Pancreas (tissue), 10 donors: ENCODE results near the gene IL21R. TPM values are rescaled to one million over a fixed set of nuclear protein-coding genes. Genes with fewer than 3 reads are reported as not detected.

Experiments
- ATAC-seq, 4 donors: fragments of 200-7000 bp; cut with Tn5 transposase; one replicate each; pipeline versions ENCODE4 v1.8.0 to v1.9.1; 2020; ENCODE audit warnings: mild to moderate bottlenecking in 4 of 4, moderate library complexity in 4 of 4
- DNase-seq, 6 donors: peaks; one replicate each; pipeline ENCODE4 v3.0.0-alpha.2; 2020
- FAIRE-seq: peaks from 2 replicates; lab custom pipeline; 2012; peaks lifted over from hg19 to GRCh38; lab: Jason Lieb, UNC
- H3K27ac ChIP-seq, 4 donors: fragments of 200-600 bp; sonication (generic); 1 replicate in 3 of 4; 2 replicates in 1 of 4; pipeline versions ENCODE4 v1.5.0 to v1.8.0; 2020
- H3K27me3 ChIP-seq, 4 donors: fragments of 200-600 bp; one replicate each; pipeline ENCODE4 v1.8.0; 2021
- H3K36me3 ChIP-seq, 3 donors: fragments of 200-600 bp; sonication (generic) in 1 of 3; one replicate each; pipeline versions ENCODE4 v1.5.0 to v1.8.0; 2020 to 2021
- H3K4me1 ChIP-seq, 3 donors: fragments of 200-600 bp; one replicate each; pipeline ENCODE4 v1.8.0; 2021
- H3K4me3 ChIP-seq, 4 donors: fragments of 200-600 bp; sonication (generic) in 2 of 4; one replicate each; pipeline versions ENCODE4 v1.5.0 to v1.8.0; 2020 to 2021
- H3K9me3 ChIP-seq, 4 donors: fragments of 200-600 bp; one replicate each; pipeline ENCODE4 v1.8.0; 2021
- CTCF ChIP-seq, 4 donors: fragments of 200-600 bp; sonication (generic) in 3 of 4; IDR thresholded peaks; one replicate each; pipeline versions ENCODE4 v1.5.0 to v1.8.0; 2021; ENCODE audit warnings: antibody characterized with exemption in 4 of 4
- WGBS, 2 donors: extraction: QIAGEN DNeasy Blood & Tissue Kit; methylation state at CpG; one replicate each; pipeline ENCODE4 v1.1.7; 2013; 5-methylcytosine and 5-hydroxymethylcytosine counted together
- intact Hi-C, 3 donors: fragments of 100-400 bp; cut with DNase I; formaldehyde crosslinking; loops; one replicate each; pipeline versions ENCODE4 v1.11.1 to v1.14.2; 2022
- polyA plus RNA-seq, 2 donors: library from polyadenylated mRNA; stranded (reverse); fragments of 200-250 nt; gene quantifications; one replicate each; pipeline ENCODE4 v1.2.3, GENCODE V29; 2013
- total RNA-seq, 6 donors: library from RNA; stranded (reverse); fragmentation: NEBNext Ultra II Directional in 4 of 6; extraction: Animal tissue kit (Norgen Biotek cat#: 25700) in 4 of 6; gene quantifications; one replicate each; pipeline versions ENCODE4 v1.2.1 to v1.2.4, GENCODE V29; 2021 to 2023
- donor health status: healthy with polysubstance abuse.
- donor health status: DM: no; HTN: no; CAD: no; lungs with moderate emphysema.
- donor health status: DM: no; HTN: no; CAD: no.
- donor health status: control.
- donor health status: control.
- donor health status: Bipolar disorder and iron deficiency.
- donor health status: DM: yes; HTN: yes; CAD: no.
- donor health status: DM: no; HTN: no; CAD: no.
- donor health status: DM: no; HTN: no; CAD: no.
- donor health status: DM: yes; HTN: yes; CAD: no.

IL21R gene
- total and polyA plus RNA-seq, 8 donors, result 0.08 to 0.79 (median 0.31) TPM; not detected in 2

- Histone ChIP-seq H3K36me3 (peaks cover 7 to 74% (median 39%) of the 10 kb centered on the region in 3 donors), H3K4me1 (no peaks in the 10 kb centered on the region), H3K27me3 (no peaks in the 10 kb centered on the region), H3K9me3 (no peaks in the 10 kb centered on the region), H3K27ac (no peak overlapping the region), H3K4me3 (no peak overlapping the region)
- no peak for FAIRE-seq
- 92 to 95% methylated on average over 24 of the region's 24 CpGs for WGBS, 2 donors
- DNase-seq, result peak in 1 of 6 donors; percentile 37
- no peak for ATAC-seq
- TF ChIP-seq CTCF (IDR thresholded peaks at IDR 0.05), result no peak
- intact Hi-C loops, result loop anchor here in 1 of 3 donors (5.0 kb wide), 1 partner anchor 296 kb away; no protein-coding TSS in a partner anchor
These were observed 61.1 kb downstream of the IL21R start for GRCh38 chr16:27462846-27463682.

- DNase-seq (peak in 2 of 6 donors; percentile 36 to 46), ATAC-seq (no peak), FAIRE-seq (no peak)
- intact Hi-C loops, result loop anchor here in 1 of 3 donors (5.0 kb wide), 1 partner anchor 297 kb away; no protein-coding TSS in a partner anchor
- Histone ChIP-seq H3K4me1 (no peaks in the 10 kb centered on the region), H3K27ac (no peak overlapping the region), H3K27me3 (no peaks in the 10 kb centered on the region), H3K9me3 (no peaks in the 10 kb centered on the region), H3K4me3 (no peak overlapping the region), H3K36me3 (peaks cover 7 to 82% (median 45%) of the 10 kb centered on the region in 3 donors)
- TF ChIP-seq CTCF (IDR thresholded peaks at IDR 0.05), result no peak
- WGBS, 2 donors, result 91 to 96% methylated on average over 32 of the region's 32 CpGs
These were observed 62.0 kb downstream of the IL21R start for GRCh38 chr16:27463741-27464591.

DNA sequence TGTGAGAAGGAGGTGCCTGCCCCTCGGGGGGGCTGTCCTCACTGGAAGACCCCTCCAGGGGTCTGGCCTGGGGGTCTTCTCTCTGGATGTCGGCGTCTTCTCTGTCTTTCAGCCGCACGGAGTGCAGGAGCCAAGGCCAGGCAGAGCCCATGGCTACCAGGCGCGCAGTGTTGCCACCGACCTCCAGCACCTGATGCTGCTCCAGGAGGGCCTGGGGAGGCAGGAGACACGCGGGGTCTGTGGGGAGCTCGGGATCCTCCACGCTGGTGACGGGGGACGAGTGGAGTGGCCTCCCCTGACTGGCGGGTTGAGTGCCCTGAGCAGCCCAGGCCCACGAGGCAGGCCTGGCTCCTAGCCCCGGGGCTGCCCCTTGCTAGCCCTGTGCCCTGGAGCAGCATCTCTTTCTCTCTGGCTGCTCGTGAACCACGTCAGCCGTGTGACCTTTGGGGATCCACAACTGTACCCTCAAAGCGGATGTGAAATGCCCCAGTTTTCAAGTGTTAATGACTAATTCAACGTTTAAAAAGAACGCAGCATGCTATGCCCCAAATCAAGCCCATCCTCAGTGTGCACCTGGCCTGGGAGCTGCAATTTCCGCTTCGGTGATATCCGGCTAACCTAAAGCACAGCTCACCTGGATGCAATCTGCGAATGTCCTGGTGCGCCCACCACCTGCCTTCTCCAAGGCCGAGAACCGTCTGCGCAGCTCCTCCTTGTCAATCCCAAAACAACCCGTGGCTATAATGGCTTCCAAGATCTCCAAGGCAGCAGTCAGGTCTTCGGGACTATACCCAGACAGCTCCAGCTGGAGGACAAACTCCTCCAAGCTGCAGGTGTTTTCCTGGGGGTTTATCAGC, 62.9 kb downstream of the IL21R start:
- Histone ChIP-seq H3K4me3 (no peak overlapping the region), H3K4me1 (no peaks in the 10 kb centered on the region), H3K27me3 (no peaks in the 10 kb centered on the region), H3K27ac (no peak overlapping the region), H3K9me3 (no peaks in the 10 kb centered on the region), H3K36me3 (peaks cover 7 to 91% (median 52%) of the 10 kb centered on the region in 3 donors)
- WGBS, 2 donors, result 89 to 92% methylated on average over 32 to 33 of the region's 33 CpGs
- no peak for TF ChIP-seq CTCF (IDR thresholded peaks at IDR 0.05)
- no peak for FAIRE-seq
- no peak for DNase-seq
- ATAC-seq, result no peak
- intact Hi-C loops, result loop anchor here in 1 of 3 donors (5.0 kb wide), 1 partner anchor 298 kb away; no protein-coding TSS in a partner anchor

GRCh38 chr16:27465483-27465879, 63.5 kb downstream of the IL21R start:
- DNase-seq (peak in 1 of 6 donors; percentile 23), ATAC-seq (no peak), FAIRE-seq (no peak)
- no peaks in the 10 kb centered on the region for H3K27me3 ChIP-seq
- no peak for TF ChIP-seq CTCF (IDR thresholded peaks at IDR 0.05)
- intact Hi-C loops, result no loop called here
- peaks cover 7 to 97% (median 57%) of the 10 kb centered on the region in 3 donors for H3K36me3 ChIP-seq
- no peak overlapping the region for H3K27ac ChIP-seq
- no peak overlapping the region for H3K4me3 ChIP-seq
- no peaks in the 10 kb centered on the region for H3K4me1 ChIP-seq
- 83 to 85% methylated on average over 8 of the region's 8 CpGs for WGBS, 2 donors
- no peaks in the 10 kb centered on the region for H3K9me3 ChIP-seq
